ENCODE results near the gene FGF22.

The FGF22 gene

GRCh38 chr19:644363-644762 lies 4.7 kb downstream of the FGF22 start:
- DNase-seq (ENCODE audit: low read depth): no peak

GRCh38 chr19:644789-645188 lies 5.1 kb downstream of the FGF22 start:
- no peak for DNase-seq (ENCODE audit: low read depth)

- DNase-seq (ENCODE audit: low read depth): no peak
Observed at GRCh38 chr19:645912-646778, 6.5 kb downstream of the FGF22 start.

- DNase-seq (ENCODE audit: low read depth): no peak
Observed at GRCh38 chr19:646779-647565, 7.3 kb downstream of the FGF22 start.

- DNase-seq (ENCODE audit: low read depth): no peak
Observed at GRCh38 chr19:647566-648284, 8.0 kb downstream of the FGF22 start.

GRCh38 chr19:648305-648704 lies 8.6 kb downstream of the FGF22 start:
- DNase-seq (ENCODE audit: low read depth): no peak

GRCh38 chr19:648904-649801 lies 9.5 kb downstream of the FGF22 start:
- no peak for DNase-seq (ENCODE audit: low read depth)

- no peak for DNase-seq (ENCODE audit: low read depth)
Observed at GRCh38 chr19:650121-650520, 10.4 kb downstream of the FGF22 start.

GRCh38 chr19:651114-651818 lies 11.6 kb downstream of the FGF22 start:
- no peak for DNase-seq (ENCODE audit: low read depth)

- DNase-seq (ENCODE audit: low read depth): no peak
Observed at GRCh38 chr19:651991-652390, 12.3 kb downstream of the FGF22 start.

- DNase-seq (ENCODE audit: low read depth): no peak
Observed at GRCh38 chr19:652467-653389, 13.0 kb downstream of the FGF22 start.

GRCh38 chr19:653425-653824 lies 13.7 kb downstream of the FGF22 start:
- no peak for DNase-seq (ENCODE audit: low read depth)

GRCh38 chr19:655691-656090 lies 16.0 kb downstream of the FGF22 start:
- no peak for DNase-seq (ENCODE audit: low read depth)

GRCh38 chr19:656751-657559 lies 17.3 kb downstream of the FGF22 start:
- DNase-seq (ENCODE audit: low read depth): no peak

GRCh38 chr19:657611-658010 lies 17.9 kb downstream of the FGF22 start:
- no peak for DNase-seq (ENCODE audit: low read depth)

- no peak for DNase-seq (ENCODE audit: low read depth)
Observed at GRCh38 chr19:658059-658839, 18.6 kb downstream of the FGF22 start.

- DNase-seq (ENCODE audit: low read depth): no peak
Observed at GRCh38 chr19:658916-659839, 19.5 kb downstream of the FGF22 start.
